CD4-positive, alpha-beta T cell treated with Interleukin-17A for 1 hour (primary cell): ENCODE measurements around the gene NCAM1.

ENCODE experiments used
- DNase-seq: peaks from one replicate; pipeline ENCODE4 v3.0.0-alpha.2; 2020

NCAM1 gene

DNA sequence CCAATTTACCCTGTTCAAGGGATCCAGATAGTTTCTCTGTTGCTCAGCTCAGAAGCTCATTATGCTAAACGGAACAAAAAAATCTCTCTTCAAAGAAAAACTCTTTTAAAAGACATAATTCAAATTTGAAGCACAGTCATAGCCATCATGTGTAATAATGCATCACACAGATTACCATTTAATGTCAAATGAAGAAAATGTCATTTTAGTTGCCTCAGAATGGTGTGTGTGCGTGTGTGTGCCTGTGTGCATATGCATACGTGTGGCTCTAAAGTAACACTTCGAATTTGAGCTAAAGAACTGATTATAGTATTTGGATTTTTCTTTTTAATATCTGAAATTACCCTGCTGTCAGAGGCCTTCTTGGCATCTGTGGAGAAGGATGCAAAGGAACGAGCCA, 363.0 kb downstream of the NCAM1 start:
- no peak for DNase-seq
